Activated effector memory CD4-positive, alpha-beta T cell treated with Interleukin-2 at 50 U/mL for 16 hours (primary cell): ENCODE measurements around the gene GRID1.
"Not testable (repeated sequence)": the region's sequence is repeated elsewhere in the genome, so short reads cannot be mapped to it uniquely, and the experiment has no call there.

Experiments
- DNase-seq: peaks from one replicate; pipeline ENCODE4 v3.0.0-alpha.2; 2020

GRID1 gene

GRCh38 chr10:85847085-85847484 is 519.5 kb downstream of the GRID1 start:
- no peak for DNase-seq

GRCh38 chr10:85838660-85839059 is 527.9 kb downstream of the GRID1 start:
- DNase-seq = not testable (repeated sequence)

- no peak for DNase-seq
Observed at GRCh38 chr10:85832988-85833387, 533.6 kb downstream of the GRID1 start.

- DNase-seq = no peak
Observed at GRCh38 chr10:85831422-85831821, 535.2 kb downstream of the GRID1 start.

GRCh38 chr10:85826377-85826776 is 540.2 kb downstream of the GRID1 start:
- no peak for DNase-seq

- DNase-seq = no peak
Observed at GRCh38 chr10:85811405-85811804, 555.2 kb downstream of the GRID1 start.

- no peak for DNase-seq
Observed at GRCh38 chr10:85810674-85811073, 555.9 kb downstream of the GRID1 start.

GRCh38 chr10:85795460-85795859 is 571.1 kb downstream of the GRID1 start:
- DNase-seq = no peak

GRCh38 chr10:85794553-85794952 is 572.0 kb downstream of the GRID1 start:
- no peak for DNase-seq

- DNase-seq = no peak
Observed at GRCh38 chr10:85792533-85792858, 574.1 kb downstream of the GRID1 start.

- DNase-seq = no peak
Observed at GRCh38 chr10:85791818-85792532, 574.6 kb downstream of the GRID1 start.

- no peak for DNase-seq
Observed at GRCh38 chr10:85789982-85790789, 576.4 kb downstream of the GRID1 start.

- no peak for DNase-seq
Observed at GRCh38 chr10:85789125-85789524, 577.5 kb downstream of the GRID1 start.

- no peak for DNase-seq
Observed at GRCh38 chr10:85788570-85788969, 578.0 kb downstream of the GRID1 start.

- DNase-seq = no peak
Observed at GRCh38 chr10:85787881-85788280, 578.7 kb downstream of the GRID1 start.

- DNase-seq = no peak
Observed at GRCh38 chr10:85787393-85787792, 579.2 kb downstream of the GRID1 start.

GRCh38 chr10:85786401-85786899 is 580.1 kb downstream of the GRID1 start:
- DNase-seq = no peak

- DNase-seq = no peak
Observed at GRCh38 chr10:85784792-85785191, 581.8 kb downstream of the GRID1 start.

GRCh38 chr10:85781404-85781803 is 585.2 kb downstream of the GRID1 start:
- DNase-seq = no peak

- no peak for DNase-seq
Observed at GRCh38 chr10:85778074-85778473, 588.5 kb downstream of the GRID1 start.

GRCh38 chr10:85767891-85768290 is 598.7 kb downstream of the GRID1 start:
- no peak for DNase-seq

GRCh38 chr10:85764108-85764507 is 602.5 kb downstream of the GRID1 start:
- DNase-seq = no peak

- no peak for DNase-seq
Observed at GRCh38 chr10:85761906-85762445, 604.6 kb downstream of the GRID1 start.
